Lower leg skin (tissue), 3 donors: ENCODE data around the gene AMBP.

Experiments
- POLR2A ChIP-seq, 2 donors: fragments of 450-650 bp; IDR thresholded peaks; one replicate each; pipeline ENCODE4 v1.6.1; 2016 to 2017; ENCODE audit warnings: antibody characterized with exemption in 2 of 2, mild to moderate bottlenecking in 1 of 2, moderate library complexity in 1 of 2
- TF ChIP-seq, protein P1 (sequence below), 3 donors: fragments of 450-650 bp; IDR thresholded peaks; one replicate each; pipeline ENCODE4 v1.5.1; 2016; ENCODE audit warnings: antibody characterized with exemption in 3 of 3, mild to moderate bottlenecking in 3 of 3, moderate library complexity in 2 of 3

DNA sequence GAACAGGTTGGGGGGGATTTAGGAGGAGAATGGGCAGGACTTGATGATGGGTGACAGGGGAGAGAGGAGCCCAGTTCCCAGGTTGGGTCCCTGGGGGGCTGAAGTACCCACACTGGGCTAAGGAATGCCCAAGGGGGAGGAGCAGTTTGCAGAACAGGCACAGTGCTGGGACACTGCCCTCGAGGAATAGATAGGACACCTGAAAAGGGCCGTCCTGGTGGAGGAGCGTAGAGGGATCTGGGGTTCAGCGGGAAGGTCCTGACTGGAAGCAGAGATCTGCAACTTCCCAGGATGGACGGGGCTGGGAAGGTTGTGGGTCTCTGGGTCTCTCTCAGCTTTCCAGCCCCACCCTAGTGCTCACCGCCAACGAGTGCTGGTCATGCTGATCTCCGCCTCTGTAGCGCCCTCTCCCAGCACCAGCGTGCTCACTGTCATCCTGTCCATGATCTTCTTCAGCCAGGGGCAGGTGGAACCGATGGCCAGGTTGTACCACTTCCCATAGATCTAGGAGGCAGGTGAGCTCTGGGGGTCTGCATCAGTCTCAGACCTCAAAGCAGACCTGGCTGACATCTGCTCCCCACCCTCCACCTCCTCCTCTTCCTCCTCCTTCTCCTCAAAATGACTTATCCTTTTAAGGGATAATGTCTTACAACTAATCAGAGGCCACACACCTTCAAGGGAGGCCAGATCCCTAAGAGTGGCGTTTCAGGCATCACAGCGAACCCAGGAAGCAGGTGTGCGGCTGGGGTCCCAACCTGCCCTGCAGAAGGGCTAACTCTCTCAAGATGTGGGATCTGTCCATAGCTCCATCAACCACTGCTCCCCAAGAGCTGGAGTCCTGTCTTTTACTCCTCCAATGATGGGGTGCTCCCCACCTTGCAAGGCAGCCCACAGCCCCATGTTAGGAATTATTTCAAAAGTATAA lies 1.6 kb downstream of the AMBP start:
- TF ChIP-seq, protein P1, sequence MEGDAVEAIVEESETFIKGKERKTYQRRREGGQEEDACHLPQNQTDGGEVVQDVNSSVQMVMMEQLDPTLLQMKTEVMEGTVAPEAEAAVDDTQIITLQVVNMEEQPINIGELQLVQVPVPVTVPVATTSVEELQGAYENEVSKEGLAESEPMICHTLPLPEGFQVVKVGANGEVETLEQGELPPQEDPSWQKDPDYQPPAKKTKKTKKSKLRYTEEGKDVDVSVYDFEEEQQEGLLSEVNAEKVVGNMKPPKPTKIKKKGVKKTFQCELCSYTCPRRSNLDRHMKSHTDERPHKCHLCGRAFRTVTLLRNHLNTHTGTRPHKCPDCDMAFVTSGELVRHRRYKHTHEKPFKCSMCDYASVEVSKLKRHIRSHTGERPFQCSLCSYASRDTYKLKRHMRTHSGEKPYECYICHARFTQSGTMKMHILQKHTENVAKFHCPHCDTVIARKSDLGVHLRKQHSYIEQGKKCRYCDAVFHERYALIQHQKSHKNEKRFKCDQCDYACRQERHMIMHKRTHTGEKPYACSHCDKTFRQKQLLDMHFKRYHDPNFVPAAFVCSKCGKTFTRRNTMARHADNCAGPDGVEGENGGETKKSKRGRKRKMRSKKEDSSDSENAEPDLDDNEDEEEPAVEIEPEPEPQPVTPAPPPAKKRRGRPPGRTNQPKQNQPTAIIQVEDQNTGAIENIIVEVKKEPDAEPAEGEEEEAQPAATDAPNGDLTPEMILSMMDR (IDR thresholded peaks at IDR 0.05) = no peak
- no peak for TF ChIP-seq POLR2A (IDR thresholded peaks at IDR 0.05)
